NT2/D1 (cell line): Measurements from ENCODE around the gene BICC1.

ENCODE experiments used
- SUZ12 ChIP-seq: IDR thresholded peaks from 2 replicates; pipeline ENCODE4 v1.6.1; 2011; ENCODE audit not compliant: insufficient read length, insufficient read depth; ENCODE audit errors: extremely low read depth
- YY1 ChIP-seq: IDR thresholded peaks from 2 replicates; pipeline ENCODE4 v1.6.1; 2011; ENCODE audit not compliant: insufficient read length, insufficient read depth
- ZNF274 ChIP-seq: IDR thresholded peaks from 2 replicates; pipeline ENCODE4 v1.6.1; 2011; ENCODE audit warnings: mild to moderate bottlenecking, low read depth, low read length

DNA sequence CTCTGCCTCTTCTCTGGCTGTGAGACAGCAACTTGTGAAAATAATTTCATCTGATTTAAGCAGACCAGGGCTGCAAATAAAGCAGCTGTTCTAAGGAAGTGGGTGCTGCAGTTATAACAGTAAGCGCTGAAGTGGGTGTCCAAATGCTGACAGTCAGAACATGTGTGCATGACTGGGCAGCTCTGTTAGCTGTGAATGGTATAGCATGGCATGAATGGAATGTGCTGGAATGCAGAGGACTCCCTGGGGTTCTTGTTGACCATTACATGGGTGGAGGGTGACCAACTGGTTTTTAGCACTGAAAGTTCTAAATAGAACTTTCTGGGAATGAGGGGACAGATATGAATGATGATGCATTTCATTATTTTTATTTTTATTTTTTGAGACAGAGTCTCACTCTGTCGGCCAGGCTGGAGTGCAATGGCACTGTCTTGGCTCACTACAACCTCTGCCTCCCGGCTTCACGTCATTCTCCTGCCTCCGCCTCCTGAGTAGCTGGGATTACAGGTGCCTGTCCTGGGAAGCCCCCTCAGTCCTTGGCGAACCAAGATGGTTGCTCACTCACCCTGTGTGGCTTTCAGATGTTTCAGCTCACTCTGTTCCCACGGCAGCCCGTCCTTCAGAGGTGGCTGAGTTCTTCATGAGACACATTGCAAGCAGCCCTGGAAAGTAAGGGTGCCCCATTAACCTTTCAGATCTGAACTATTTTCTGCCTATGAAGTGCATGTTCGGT lies 344.0 kb downstream of the BICC1 start:
- TF ChIP-seq YY1 = no peak
- TF ChIP-seq SUZ12 = no peak
- no peak for TF ChIP-seq ZNF274
